ENCODE results near the gene ZNF628.

The ZNF628 gene

DNA sequence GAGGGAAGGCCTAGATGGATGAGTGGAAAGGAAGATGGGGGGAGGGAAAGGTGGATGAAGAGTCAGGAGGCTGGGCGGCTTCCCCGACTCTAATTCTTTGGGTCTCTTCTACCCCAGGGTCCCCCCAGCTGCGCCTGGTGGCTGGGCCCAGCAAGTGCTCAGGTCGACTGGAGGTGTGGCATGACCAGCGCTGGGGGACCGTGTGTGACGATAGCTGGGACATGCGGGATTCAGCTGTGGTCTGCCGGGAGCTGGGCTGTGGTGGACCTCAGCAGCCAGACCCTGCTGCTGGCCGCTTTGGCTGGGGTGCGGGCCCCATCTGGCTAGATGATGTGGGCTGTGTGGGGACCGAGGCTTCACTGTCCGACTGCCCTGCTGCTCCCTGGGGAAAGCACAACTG is 21.3 kb downstream of the ZNF628 start:
- no peak for DNase-seq (ENCODE audit: low read depth in 3 of 3)

DNA sequence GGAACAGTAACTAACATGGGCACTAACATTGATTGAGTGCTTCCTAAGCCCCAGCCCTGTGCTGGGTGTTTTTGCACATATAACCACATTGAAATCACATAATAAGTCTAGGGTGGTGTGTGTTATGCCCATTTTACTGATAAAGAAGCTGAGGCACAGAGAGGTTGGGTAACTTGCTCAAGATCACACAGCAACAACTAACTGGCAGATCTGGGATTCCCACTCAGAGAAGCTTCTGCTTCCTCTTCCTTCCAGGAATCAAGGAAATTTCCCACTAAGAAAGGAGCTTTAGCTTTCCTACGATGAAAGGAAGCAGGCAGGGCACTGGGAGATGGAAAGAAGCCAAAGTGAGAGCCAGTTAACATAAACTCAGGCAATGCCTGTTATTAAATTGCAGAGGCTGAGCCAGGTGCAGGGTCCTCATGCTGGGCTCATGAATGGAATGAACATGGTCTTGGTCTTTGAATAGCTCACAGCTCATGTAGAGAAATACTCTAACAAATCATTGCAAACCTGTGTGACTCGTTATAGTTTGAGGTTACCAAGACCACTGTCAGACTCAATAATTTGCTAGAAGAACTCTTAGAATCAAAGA is 21.9 kb downstream of the ZNF628 start:
- DNase-seq (ENCODE audit: low read depth in 3 of 3), result no peak

DNA sequence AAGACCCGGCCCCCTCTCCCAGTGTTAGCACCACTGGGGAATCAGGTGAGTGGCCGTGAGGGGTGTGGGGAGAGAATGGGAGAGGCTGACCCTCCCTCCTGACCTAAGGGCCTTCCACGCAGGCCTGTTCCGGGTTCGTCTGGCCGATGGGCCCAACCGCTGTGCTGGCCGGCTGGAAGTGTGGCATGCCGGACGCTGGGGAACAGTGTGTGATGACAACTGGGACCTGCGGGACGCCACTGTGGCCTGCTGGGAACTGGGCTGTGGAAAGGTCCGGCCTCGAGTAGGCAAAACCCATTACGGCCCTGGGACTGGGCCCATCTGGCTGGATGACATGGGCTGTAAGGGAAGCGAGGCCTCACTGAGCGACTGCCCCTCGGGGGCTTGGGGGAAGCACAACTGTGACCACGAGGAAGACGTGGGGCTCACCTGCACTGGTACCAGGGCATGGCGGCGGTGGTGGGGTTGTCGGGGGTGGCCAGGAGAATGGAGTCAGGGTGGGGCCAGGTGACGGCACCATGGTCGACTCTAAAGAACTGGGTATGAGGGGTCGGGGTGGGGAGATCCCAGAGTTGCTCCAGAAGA is 24.0 kb downstream of the ZNF628 start:
- no peak for DNase-seq (ENCODE audit: low read depth in 3 of 3)

DNA sequence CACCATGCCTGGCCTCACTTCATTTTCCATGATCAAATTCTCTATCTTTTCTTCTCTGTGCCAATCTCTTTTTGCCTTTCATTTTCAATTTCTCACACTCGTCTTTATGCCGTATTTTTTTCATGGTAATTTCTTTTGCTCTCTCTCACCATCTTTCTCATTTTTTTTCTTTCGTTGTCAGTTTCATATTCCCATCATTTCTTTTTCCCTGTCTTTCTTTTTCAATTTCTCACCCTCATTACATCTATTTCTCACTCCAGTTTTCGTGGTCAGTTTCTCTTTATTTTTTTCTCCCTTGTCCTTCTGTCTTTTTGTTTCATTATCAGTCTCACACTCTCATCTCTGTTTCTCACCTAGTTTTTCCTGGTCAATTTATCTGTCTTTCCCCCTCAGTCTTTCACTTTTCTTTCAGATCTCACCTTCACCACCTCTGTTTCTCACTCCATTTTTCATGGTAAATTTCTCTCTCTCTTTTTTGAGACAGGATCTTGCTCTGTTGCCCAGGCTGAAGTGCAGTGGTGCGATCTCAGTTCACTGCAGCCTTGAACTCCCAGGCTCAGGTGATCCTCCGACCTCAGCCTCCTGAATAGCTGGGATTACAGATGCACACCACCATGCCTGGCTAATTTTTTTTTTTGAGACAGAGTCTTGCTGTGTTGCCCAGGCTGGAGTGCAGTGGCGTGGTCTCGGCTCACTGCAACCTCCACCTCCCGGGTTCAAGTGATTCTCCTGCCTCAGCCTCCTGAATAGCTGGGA is 26.0 kb downstream of the ZNF628 start:
- no peak for DNase-seq (ENCODE audit: low read depth in 3 of 3)

DNA sequence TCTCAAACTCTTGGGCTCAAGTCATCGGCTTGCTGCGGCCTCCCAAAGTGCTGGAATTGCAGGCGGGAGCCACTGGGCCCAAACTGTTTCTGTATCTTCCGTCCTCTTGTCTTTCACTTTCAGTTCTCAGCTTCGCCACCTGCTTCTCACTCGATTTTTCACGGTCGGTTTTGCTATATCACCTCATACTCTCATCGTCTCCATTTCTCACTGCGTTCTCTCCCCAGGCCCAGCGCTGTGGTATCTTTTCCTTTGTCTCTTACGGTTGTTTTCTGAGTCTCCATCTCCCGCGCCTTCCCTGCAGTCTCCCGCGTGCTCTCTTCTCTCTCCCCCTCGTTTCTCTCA is 26.7 kb downstream of the ZNF628 start:
- DNase-seq (ENCODE audit: low read depth in 3 of 3), result no peak

DNA sequence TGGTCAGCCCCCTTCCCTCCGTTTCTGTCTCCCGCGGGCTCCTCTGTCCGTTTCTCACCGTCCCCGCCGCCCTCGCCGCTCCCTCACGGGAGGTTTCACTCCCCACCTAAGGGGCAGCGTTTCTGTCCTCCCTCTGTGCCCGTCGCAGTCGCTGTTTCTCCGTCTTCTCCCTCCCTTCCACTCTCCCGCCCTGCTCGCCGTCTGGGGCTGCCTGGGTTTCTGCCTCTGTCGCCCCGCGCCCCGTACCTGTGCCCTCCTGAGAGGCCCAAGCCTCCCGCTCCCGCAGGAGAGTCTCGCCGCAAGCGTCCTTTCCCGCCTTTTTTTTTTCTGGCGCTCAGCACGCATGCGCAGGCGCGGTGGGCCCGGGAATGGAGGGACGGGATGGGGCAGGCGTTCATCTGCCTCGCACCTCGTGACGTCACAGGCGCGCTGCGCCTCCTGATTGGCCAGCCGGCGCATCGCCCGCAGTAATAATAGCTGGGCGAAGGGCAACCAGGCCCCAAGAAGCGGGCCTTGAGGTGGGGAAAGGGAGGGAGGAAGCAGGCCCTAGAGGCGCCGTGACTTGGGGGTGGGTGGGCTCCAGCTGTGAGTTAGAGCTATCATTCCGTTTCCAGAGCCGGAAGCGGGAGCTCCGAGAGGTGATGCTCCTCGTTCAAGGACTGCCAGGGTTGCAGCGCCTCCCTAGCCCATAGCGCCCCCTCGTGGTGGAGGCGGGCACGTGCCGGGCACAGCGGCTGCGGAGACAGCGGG is 27.3 kb downstream of the ZNF628 start:
- DNase-seq (ENCODE audit: low read depth in 3 of 3), result peak; percentile 84 to 92 (median 91)

DNA sequence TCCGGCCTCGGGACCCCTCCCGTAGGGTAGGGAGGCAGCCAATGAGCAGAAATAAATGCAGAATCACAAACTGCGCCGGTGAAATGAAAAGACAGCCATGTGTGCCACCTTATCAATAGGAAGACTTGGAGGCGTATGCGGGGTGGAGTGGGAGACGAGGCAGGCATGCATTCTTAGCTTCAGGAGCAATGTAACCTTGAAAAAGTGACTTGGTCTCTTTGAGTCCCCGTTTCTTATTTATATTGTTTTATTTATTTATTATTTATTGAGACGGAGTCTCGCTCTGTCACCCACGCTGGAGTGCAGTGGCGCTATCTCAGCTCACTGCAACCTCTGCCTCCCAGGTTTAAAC is 27.8 kb downstream of the ZNF628 start:
- no peak for DNase-seq (ENCODE audit: low read depth in 3 of 3)

DNA sequence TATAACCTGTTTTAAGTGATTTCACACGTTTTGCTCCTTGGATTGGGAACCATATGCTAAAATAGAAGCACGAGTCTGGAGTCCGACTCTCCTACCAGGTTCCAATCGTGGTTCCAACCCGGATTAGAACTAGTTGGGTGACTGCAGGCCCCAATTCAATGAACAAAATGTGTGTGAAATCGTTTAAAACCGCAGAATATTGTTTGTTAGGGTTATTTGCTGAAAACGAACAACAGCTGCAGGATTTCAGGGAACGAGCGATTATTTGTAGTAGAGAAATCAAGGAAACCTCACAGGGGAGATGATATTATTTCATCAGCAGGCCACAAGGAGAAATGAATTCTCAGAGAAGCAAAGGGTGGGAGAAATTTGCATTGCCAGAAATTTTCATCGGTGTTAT is 28.6 kb downstream of the ZNF628 start:
- DNase-seq (ENCODE audit: low read depth in 3 of 3), result no peak

DNA sequence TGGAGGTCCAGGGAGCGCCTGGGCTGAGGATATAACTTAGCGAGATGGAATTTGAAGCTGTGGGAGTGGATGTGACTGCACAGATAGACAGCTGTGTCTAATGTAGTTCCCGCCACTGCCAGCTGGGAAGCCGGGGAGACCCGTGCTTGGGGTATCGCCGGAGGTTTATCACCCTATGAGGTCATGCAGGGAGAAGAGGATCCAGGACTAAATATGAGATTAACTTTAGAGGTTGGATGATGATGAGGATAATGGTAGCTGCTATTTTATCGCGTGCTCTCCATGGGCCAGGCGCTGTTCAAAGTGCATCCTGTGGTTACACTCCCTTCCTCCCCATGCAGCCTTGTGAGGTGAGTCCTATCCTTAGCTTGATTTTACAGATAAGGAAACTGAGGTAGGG is 31.7 kb downstream of the ZNF628 start:
- DNase-seq (ENCODE audit: low read depth in 3 of 3), result no peak

DNA sequence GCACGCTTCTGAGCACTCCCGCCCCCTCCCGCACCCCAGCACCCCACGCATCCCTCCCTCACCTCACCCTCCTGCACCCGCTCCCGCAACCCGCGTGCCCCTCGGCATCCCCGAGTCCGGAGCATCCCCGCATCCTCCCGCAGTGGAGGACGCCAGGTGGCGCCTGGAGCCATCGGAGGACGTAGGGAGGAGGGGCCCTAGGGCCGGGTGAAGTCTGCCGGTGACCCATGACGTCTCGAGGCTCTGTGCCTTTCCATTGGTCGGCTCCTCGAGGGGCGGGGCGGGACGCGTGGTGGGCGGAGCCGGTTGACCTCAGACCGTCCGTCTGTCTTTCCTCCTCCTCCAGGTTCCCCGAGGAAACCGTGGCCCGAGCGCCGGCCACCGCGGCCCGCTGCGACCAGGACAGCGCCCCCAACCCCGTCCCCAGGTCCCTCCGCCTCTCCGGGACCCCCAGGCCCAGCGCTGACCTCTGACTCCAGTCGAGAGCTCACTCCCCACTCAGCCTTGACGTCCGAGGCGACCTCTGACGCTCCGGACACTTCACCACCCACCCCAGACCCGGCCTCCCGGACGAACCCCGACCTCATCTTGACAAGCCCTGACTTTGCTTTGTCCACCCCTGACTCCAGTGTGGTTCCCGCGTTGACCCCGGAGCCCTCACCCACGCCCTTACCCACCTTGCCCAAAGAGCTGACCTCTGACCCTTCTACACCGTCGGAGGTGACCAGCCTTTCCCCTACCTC is 40.6 kb downstream of the ZNF628 start:
- DNase-seq (ENCODE audit: low read depth in 3 of 3), result peak; percentile 83 to 86 (median 83)

DNA sequence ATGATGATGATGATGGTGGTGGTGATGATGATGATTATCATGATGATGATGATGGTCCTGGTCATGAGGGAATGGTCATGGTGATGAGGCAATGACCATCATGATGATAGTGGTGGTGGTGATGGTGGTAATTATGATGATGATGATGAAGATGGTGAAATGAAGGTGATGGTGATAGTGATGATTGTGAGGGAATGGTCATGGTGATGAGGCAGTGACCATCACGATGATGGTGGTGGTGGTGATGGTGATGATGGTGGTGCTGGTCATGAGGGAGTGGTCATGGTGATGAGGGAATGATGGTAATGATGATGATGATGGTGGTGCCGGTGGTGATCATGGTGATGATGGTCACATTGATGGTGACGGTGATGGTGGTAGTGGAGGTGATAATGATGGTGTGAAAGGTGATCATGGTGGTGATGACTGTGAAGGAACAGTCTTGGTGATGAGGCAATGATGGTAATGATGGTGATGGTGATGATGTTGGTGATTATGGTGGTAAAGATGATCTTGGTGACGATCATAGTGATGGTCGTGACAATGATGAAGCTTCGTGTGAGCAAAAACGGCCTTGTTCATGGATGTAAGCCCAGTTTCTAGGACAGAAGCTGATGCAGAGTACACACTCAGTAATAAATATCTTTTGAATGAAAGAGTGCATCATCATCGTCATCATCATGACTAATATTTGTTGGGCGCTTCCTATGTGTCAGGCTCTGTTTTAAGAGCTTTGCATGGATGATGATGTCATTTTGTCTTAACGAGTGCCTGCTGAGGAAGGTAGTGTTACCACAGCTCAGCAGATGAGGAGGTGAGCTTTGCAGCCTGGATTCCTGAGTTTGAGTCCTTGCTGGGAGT is 43.3 kb downstream of the ZNF628 start:
- DNase-seq (ENCODE audit: low read depth in 3 of 3), result no peak

DNA sequence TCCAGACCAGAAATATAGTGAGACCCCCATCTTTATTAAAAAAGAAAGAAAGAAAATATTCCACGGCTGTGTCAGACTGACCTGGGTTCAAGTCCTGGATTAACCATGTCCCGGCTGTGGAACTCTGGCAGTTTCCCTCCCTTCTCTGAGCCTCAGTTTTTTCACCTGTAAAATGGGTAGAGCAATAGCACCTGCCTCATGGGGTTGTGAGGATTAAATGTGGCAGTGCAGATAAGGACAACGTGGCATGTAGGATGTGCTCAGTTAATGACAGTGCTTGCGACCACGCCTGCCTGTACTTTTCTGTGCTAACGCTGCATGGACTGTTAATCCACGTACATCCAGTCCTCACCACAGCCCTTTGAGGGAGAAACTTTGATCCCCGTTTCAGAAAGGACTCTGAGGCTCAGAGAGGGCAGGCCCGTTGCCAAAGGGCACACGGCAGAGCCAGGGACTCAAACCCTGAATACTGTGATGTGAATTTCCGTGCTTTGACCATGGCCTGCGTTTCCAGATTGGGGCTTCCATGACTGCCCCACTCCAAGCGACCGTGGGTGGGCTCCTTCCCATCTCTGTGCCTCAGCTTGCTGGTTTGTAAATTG is 44.4 kb downstream of the ZNF628 start:
- no peak for DNase-seq (ENCODE audit: low read depth in 3 of 3)

DNA sequence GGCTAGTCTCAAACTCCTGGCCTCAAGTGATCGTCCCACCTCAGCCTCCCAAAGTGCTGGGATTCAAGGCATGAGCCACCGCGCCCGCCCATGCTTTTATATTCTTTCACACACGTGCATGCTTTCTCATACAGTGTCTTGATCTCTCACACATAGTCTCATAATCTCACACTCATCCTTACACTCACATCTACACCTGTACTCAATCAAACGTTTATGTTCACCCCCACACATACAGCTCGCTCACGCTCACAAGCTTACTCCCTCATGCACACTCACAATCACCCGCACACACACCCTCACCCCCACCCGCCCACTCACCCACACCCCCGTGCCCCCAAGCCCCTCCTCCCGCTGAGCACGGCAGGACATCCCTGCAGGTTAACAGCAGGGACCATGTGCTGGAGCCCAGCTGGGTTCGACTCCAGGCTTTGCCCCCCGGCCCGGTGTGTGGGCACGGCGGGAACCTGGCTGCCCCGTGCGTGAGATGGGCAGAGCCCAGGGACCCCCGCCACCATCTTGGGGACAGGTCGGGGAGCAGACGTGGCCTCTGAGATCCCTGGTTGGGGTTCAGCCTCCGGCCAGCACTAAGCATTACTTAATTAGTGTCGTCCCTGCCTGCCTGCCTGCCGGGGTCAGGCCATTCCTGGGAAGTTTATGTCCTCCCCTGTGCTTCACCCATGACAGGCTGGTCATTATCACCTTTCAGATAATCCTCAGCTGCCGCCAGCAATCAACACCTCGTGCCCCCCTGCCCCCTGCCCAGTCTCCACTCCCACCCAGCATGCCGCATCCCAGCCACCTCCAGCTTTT is 49.1 kb downstream of the ZNF628 start:
- no peak for DNase-seq (ENCODE audit: low read depth in 3 of 3)

DNA sequence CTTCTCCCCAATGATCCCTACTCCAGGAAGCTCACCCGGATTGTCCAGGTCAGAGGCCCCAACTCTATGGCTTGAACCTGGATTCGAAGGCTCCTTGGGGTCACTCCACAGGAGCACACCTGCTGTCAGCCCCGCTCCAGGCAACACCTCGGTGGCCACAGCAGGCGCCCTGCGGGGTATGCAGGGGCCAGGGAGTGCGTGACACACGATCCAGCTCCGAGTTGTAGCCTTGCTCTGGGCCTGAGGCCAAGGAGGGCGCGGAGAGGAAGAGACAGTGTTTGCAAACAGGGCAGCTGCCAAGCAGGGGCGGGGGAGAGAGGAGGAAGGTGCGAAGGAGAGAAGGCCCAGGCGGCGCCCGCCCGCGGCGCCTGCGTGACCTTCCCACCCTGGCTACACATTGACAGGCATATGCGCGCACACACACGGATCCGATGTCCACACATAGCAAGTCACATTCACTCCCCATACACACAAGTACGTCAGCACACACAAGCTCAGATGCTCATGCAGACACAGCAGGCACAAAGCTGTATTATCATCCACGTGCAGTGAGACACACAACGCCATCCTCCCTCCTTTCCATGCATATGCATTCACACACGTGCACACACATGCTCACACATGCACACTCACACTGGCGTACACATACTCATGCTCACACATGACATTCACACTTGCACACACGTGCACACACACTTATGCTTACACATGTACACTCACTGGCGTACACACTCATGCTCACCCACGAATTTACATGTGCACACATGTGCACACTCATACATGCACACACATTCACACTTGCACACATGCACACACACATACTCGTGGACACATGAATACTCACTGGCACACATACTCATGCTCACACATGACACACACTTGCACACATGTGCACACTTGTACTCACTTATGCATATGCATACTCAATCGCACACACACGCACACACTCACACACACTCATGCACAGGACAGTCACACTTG is 50.1 kb downstream of the ZNF628 start:
- DNase-seq (ENCODE audit: low read depth in 3 of 3), result no peak

DNA sequence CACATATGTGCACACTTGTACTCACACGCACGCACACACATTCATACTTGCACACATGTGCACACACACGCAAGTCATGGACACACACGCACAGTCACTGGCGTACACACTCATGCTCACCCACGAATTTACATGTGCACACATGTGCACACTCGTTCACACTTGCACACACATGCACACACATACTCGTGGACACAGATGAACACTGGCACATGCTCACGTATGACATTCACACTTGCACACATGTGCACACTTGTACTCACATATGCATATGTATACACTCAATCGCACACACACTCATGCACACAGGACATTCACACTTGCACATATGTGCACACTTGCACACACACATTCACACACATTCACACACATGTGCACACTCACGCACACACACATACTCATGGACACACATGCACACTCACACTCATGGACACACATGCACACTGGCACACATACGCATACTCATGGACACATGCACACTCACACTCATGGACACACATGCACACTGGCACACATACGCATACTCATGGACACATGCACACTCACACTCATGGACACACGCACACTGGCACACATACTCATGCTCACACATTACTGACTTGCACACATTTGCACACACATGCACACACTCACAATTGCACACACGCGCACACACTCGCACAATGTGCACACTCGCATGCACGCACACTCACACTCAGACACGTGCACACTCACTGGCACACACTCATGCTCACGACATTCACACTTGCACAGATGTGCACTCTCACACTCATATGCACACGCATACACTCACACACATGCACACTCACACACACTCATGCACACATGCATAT is 51.0 kb downstream of the ZNF628 start:
- DNase-seq (ENCODE audit: low read depth in 3 of 3), result no peak

DNA sequence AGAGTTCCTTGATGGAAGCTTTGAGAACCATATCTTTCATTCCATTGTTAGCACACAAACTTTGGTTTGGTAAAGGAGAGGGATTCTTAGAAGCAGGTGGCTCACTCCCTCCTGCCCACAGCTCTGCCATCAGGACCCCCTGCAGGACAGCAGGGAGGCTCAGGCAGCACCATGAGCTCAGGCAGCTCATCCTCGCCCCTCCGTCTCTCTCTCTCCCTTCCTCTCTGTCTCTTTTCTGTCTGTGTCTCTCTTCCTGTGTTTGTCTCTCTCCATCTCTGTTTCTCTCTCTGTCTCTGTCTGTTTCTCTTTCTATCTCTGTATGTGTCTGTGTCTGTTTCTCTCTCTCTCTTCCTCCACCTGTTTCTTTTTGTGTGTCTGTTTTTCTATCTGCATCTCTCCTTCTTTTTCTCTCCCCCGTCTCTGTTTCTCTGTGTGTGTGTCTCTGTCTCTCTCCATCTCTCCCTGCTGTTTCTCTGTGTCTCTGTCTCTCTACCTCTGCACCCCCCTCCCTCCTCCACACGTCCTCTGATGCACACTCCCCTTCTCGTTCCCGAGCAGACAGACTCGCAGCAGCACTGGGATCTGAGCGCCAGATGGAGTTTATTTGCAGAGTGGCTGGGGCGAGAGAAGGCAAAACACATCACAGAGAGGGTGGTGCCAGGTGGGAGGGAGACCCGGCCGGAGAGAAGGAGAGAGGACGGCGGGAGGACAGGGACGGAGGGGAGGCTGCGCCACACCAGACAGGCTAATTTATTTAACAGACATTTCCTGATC is 51.8 kb downstream of the ZNF628 start:
- DNase-seq (ENCODE audit: low read depth in 3 of 3), result no peak

DNA sequence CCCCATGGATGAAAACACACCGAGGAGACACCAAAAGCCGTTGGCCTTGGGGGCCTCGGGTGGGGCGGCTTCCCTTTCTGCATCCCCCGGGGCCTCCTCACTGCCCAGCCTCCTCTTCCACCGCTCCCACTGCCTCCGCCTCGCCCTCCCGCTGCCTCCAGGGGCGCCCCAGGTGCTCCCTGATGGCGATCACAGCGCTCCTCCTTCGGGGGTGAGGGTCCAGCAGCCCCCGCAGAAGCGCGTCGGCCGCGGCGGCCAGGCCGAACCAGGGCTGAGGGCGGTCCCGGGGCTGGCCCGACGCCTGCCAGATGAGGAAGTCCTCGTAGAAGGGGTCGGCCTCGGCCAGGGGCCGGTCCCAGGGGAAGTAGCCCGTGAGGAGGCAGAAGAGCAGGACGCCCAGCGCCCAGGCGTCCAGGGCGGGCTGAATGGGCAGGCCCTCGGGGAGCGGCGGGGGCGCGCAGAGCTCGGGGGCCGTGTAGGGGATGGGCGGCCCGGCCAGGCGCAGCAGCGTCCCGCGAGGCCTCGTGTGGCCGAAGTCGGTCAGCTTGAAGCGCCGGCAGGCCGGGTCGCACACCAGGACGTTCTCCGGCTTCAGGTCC is 53.3 kb downstream of the ZNF628 start:
- no peak for DNase-seq (ENCODE audit: low read depth in 3 of 3)
